ENCODE results near the gene DMTF1.

DNA sequence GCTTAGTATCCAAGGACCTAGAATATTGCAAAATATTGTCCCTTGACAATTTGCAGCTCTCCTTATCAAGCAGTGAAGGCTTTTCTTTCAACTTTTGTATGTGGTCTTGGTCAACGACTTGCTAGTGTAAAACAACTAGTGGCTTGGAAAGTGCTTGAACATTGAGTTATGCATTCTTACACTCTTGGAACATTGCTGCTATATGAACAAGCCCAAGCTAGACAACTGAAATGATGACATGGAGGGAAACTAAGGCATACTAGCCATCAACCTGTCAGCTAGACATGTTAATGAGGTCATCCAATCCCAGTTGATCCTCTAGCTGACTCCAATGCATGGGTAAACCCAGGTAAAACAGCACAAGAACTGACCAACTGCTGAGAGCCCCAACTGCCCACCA is 12.7 kb upstream of the DMTF1 start:
- TF ChIP-seq, protein P1, sequence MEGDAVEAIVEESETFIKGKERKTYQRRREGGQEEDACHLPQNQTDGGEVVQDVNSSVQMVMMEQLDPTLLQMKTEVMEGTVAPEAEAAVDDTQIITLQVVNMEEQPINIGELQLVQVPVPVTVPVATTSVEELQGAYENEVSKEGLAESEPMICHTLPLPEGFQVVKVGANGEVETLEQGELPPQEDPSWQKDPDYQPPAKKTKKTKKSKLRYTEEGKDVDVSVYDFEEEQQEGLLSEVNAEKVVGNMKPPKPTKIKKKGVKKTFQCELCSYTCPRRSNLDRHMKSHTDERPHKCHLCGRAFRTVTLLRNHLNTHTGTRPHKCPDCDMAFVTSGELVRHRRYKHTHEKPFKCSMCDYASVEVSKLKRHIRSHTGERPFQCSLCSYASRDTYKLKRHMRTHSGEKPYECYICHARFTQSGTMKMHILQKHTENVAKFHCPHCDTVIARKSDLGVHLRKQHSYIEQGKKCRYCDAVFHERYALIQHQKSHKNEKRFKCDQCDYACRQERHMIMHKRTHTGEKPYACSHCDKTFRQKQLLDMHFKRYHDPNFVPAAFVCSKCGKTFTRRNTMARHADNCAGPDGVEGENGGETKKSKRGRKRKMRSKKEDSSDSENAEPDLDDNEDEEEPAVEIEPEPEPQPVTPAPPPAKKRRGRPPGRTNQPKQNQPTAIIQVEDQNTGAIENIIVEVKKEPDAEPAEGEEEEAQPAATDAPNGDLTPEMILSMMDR (IDR thresholded peaks at IDR 0.05 in 8 of 11, conservative IDR thresholded peaks at IDR 0.05 in 3 of 11) = no peak
- TF ChIP-seq POLR2AphosphoS5 (IDR thresholded peaks at IDR 0.05) (no peak), POLR2A (IDR thresholded peaks at IDR 0.05) (no peak)
